PC-9 (cell line): ENCODE data around the gene RAET1E. TPM values are rescaled to one million over a fixed set of nuclear protein-coding genes. Genes with fewer than 3 reads are reported as not detected.
"Not testable (repeated sequence)": the region's sequence is repeated elsewhere in the genome, so short reads cannot be mapped to it uniquely, and the experiment has no call there.

ENCODE experiments used
- BruUV-seq: library from RNA; stranded (reverse); fragments of 400-500 nt; replicated peaks from 2 replicates; lab custom pipeline; 2021; lab: Mats Ljungman, UMichigan
- CTCF ChIA-PET: fragments of 300-600 bp; sonication (Branson Sonifier 250); formaldehyde crosslinking; loops from one replicate; lab custom pipeline; 2022; ENCODE audit warnings: antibody characterized with exemption; lab: Charles Lee
- POLR2A ChIA-PET: fragments of 300-600 bp; sonication (Branson Sonifier 250); formaldehyde crosslinking; loops from one replicate; lab custom pipeline; 2022; ENCODE audit warnings: antibody characterized with exemption; ENCODE audit not compliant: unreplicated experiment; lab: Charles Lee
- DNase-seq, 2 experiments: peaks; one replicate each; pipeline versions ENCODE4 v3.0.0 to v3.0.0-alpha.2; 2015 to 2022; ENCODE audit warnings: mixed read lengths in 1 of 2
- H2AFZ ChIP-seq: fragments of 200-600 bp; sonication (generic); 2 replicates; pipeline ENCODE4 v1.8.1; 2017; ENCODE audit warnings: antibody characterized with exemption
- H3F3A ChIP-seq: fragments of 200-600 bp; sonication (generic); 2 replicates; pipeline ENCODE4 v1.8.1; 2017; ENCODE audit warnings: antibody characterized with exemption, mild to moderate bottlenecking, low read depth; ENCODE audit not compliant: insufficient read depth
- H3K27ac ChIP-seq: fragments of 200-600 bp; sonication (generic); 2 replicates; pipeline ENCODE4 v1.6.1; 2016; ENCODE audit warnings: mixed run types
- H3K27me3 ChIP-seq: fragments of 200-600 bp; sonication (generic); 2 replicates; pipeline ENCODE4 v1.6.1; 2016; ENCODE audit warnings: low read depth, mixed run types; ENCODE audit not compliant: insufficient read depth
- H3K36me3 ChIP-seq: fragments of 200-600 bp; sonication (generic); 2 replicates; pipeline ENCODE4 v1.6.1; 2016; ENCODE audit warnings: low read depth, mixed run types
- H3K4me1 ChIP-seq: fragments of 200-600 bp; sonication (generic); replicated peaks from 2 replicates; pipeline ENCODE4 v1.6.1; 2016; ENCODE audit warnings: mixed run types; ENCODE audit not compliant: insufficient read depth
- H3K4me2 ChIP-seq: fragments of 200-600 bp; sonication (generic); 2 replicates; pipeline ENCODE4 v1.6.1; 2017; ENCODE audit warnings: mixed run types
- H3K4me3 ChIP-seq: fragments of 200-600 bp; sonication (generic); 2 replicates; pipeline ENCODE4 v1.6.1; 2016; ENCODE audit warnings: mixed run types
- H3K79me2 ChIP-seq: fragments of 200-600 bp; sonication (generic); 2 replicates; pipeline ENCODE4 v1.6.1; 2017; ENCODE audit warnings: low read depth, mixed run types
- H3K9me2 ChIP-seq: fragments of 200-600 bp; sonication (generic); 2 replicates; pipeline ENCODE4 v1.8.1; 2017; ENCODE audit warnings: mild to moderate bottlenecking; ENCODE audit not compliant: insufficient read depth
- H3K9me3 ChIP-seq: fragments of 200-600 bp; sonication (generic); 2 replicates; pipeline ENCODE4 v1.8.1; 2016; ENCODE audit warnings: low read depth; ENCODE audit not compliant: insufficient read depth
- H4K20me1 ChIP-seq: fragments of 200-600 bp; sonication (generic); 2 replicates; pipeline ENCODE4 v1.8.1; 2017; ENCODE audit not compliant: insufficient read depth
- CTCF ChIP-seq: fragments of 200-600 bp; sonication (generic); conservative IDR thresholded peaks from 2 replicates; pipeline ENCODE4 v1.6.1; 2017; ENCODE audit warnings: mixed run types, antibody characterized with exemption, mild to moderate bottlenecking, moderate library complexity
- EZH2 ChIP-seq: fragments of 200-600 bp; sonication (generic); IDR thresholded peaks from 2 replicates; pipeline ENCODE4 v1.8.0; 2017; ENCODE audit warnings: antibody characterized with exemption, low read depth
- intact Hi-C: fragments of 100-400 bp; cut with micrococcal nuclease; formaldehyde crosslinking; loops from one replicate; pipeline ENCODE4 v1.10.0; 2022; ENCODE audit not compliant: unreplicated experiment
- total RNA-seq: library from RNA; stranded (reverse); gene quantifications from 2 replicates; pipeline ENCODE4 v1.2.3, GENCODE V29; 2021

Gene RAET1E
- total RNA-seq, 1 experiment from 2014 or later, result 0.20 TPM

- POLR2A ChIA-PET, result no interaction called here
- Histone ChIP-seq H3K27ac (no peak overlapping the region), H3K27me3 (no peaks in the 10 kb centered on the region), H4K20me1 (no peaks in the 10 kb centered on the region), H3K79me2 (no peaks in the 10 kb centered on the region), H3K9me2 (no peaks in the 10 kb centered on the region), H3K4me1 (no peaks in the 10 kb centered on the region), H3K9me3 (no peaks in the 10 kb centered on the region; the same call in 1 of the 2 replicates), H3K4me2 (no peak overlapping the region), H3F3A (no peaks in the 10 kb centered on the region), H3K36me3 (no peaks in the 10 kb centered on the region), H2AFZ (no peak overlapping the region), H3K4me3 (no peak overlapping the region)
- CTCF ChIA-PET, result no interaction called here
- TF ChIP-seq CTCF (no peak), EZH2 (no peak)
- BruUV-seq, result no TSS peak
- intact Hi-C loops, result no loop called here
- no peak for DNase-seq
Observed at GRCh38 chr6:149910721-149911151, 12.8 kb upstream of the RAET1E start.

- Histone ChIP-seq H3F3A (no peaks in the 10 kb centered on the region), H3K9me3 (no peaks in the 10 kb centered on the region; the same call in 1 of the 2 replicates), H3K9me2 (no peaks in the 10 kb centered on the region), H3K27ac (no peak overlapping the region), H3K27me3 (no peaks in the 10 kb centered on the region), H2AFZ (no peak overlapping the region), H3K4me1 (no peaks in the 10 kb centered on the region), H3K79me2 (no peaks in the 10 kb centered on the region), H4K20me1 (no peaks in the 10 kb centered on the region), H3K36me3 (no peaks in the 10 kb centered on the region), H3K4me3 (no peak overlapping the region), H3K4me2 (no peak overlapping the region)
- intact Hi-C loops, result no loop called here
- no peak for DNase-seq
- TF ChIP-seq CTCF, result no peak
- no peak for TF ChIP-seq EZH2
- no TSS peak for BruUV-seq
- CTCF ChIA-PET, result no interaction called here
- POLR2A ChIA-PET, result no interaction called here
Observed at GRCh38 chr6:149909701-149910470, 12.0 kb upstream of the RAET1E start.

GRCh38 chr6:149908480-149908879, 10.6 kb upstream of the RAET1E start:
- H2AFZ ChIP-seq, DNase-seq, H3K4me1 ChIP-seq, H3K27ac ChIP-seq, CTCF ChIA-PET, H3K36me3 ChIP-seq, H3K4me2 ChIP-seq, intact Hi-C loops, H3K27me3 ChIP-seq, H3K9me3 ChIP-seq, POLR2A ChIA-PET, H3K79me2 ChIP-seq, H4K20me1 ChIP-seq, H3K4me3 ChIP-seq, BruUV-seq, H3K9me2 ChIP-seq, H3F3A ChIP-seq: not testable (repeated sequence)
